ENCODE data around the gene KCNQ1. TPM values are rescaled to one million over a fixed set of nuclear protein-coding genes. Genes with fewer than 3 reads are reported as not detected.

KCNQ1 gene
- polyA plus RNA-seq, 1 donor (not counting 4 experiments of a cell fraction or from before 2014, with no cell fraction given), result not detected

GRCh38 chr11:2574553-2575535 is 130.0 kb downstream of the KCNQ1 start:
- H3K4me2 ChIP-seq (ENCODE audit: control insufficient read depth, extremely low read depth, insufficient read depth, low read depth, low read length), result no peak overlapping the region
- dilution Hi-C loops (cut with MboI; ENCODE audit: extremely low pct_ligation_motif_present, low sequenced_read_pairs), result no loop called here
- no peak for FAIRE-seq
- H3K9me3 ChIP-seq (ENCODE audit: control insufficient read depth, low read depth, low read length), result no peaks in the 10 kb centered on the region
- TF ChIP-seq EZH2 (IDR thresholded peaks at IDR 0.05; ENCODE audit: low read length), result no peak
- no peak for TF ChIP-seq CTCF (optimal IDR thresholded peaks at IDR 0.05 in 1 of 3, IDR thresholded peaks at IDR 0.05 in 1 of 3, conservative IDR thresholded peaks at IDR 0.05 in 1 of 3; ENCODE audit: extremely low read depth in 1 of 3, insufficient read depth in 2 of 3, low read length in 3 of 3)
- H3K27me3 ChIP-seq (ENCODE audit: control insufficient read depth, extremely low read depth, insufficient read depth, low read length), result no peaks in the 10 kb centered on the region
- no peaks in the 10 kb centered on the region for H3K9me1 ChIP-seq (ENCODE audit: control insufficient read depth, extremely low read depth, insufficient read depth, low read length)
- no peak for DNase-seq (ENCODE audit: low read depth, low spot score)
- no peak overlapping the region for H3K9ac ChIP-seq (ENCODE audit: control insufficient read depth, extremely low read depth, insufficient read depth, low read length)
- H3K79me2 ChIP-seq (ENCODE audit: control insufficient read depth, insufficient read depth, low read length), result no peaks in the 10 kb centered on the region
- no peak overlapping the region for H2AFZ ChIP-seq (ENCODE audit: control insufficient read depth, low read length)
- no peaks in the 10 kb centered on the region for H4K20me1 ChIP-seq (ENCODE audit: control insufficient read depth, extremely low read depth, insufficient read depth, low read length)
- H3K4me3 ChIP-seq (ENCODE audit: control insufficient read depth in 2 of 3, extremely low read depth in 1 of 3, insufficient read depth in 2 of 3, low read depth in 1 of 3, low read length in 3 of 3), result no peak overlapping the region
- no peak overlapping the region for H3K27ac ChIP-seq (ENCODE audit: control insufficient read depth, insufficient read depth, low read length)
- H3K36me3 ChIP-seq (ENCODE audit: control insufficient read depth in 2 of 2, extremely low read depth in 1 of 2, insufficient read depth in 2 of 2, low read length in 2 of 2), result no peaks in the 10 kb centered on the region
- H3K4me1 ChIP-seq (ENCODE audit: control insufficient read depth, extremely low read depth, insufficient read depth, low read length), result no peaks in the 10 kb centered on the region

- Histone ChIP-seq H3K79me2 (ENCODE audit: control insufficient read depth, insufficient read depth, low read length) (no peaks in the 10 kb centered on the region), H3K4me1 (ENCODE audit: control insufficient read depth, extremely low read depth, insufficient read depth, low read length) (no peaks in the 10 kb centered on the region), H3K36me3 (ENCODE audit: control insufficient read depth in 2 of 2, extremely low read depth in 1 of 2, insufficient read depth in 2 of 2, low read length in 2 of 2) (no peaks in the 10 kb centered on the region), H3K9ac (ENCODE audit: control insufficient read depth, extremely low read depth, insufficient read depth, low read length) (no peak overlapping the region), H3K4me3 (ENCODE audit: control insufficient read depth in 2 of 3, extremely low read depth in 1 of 3, insufficient read depth in 2 of 3, low read depth in 1 of 3, low read length in 3 of 3) (no peak overlapping the region), H3K4me2 (ENCODE audit: control insufficient read depth, extremely low read depth, insufficient read depth, low read depth, low read length) (no peak overlapping the region), H3K9me1 (ENCODE audit: control insufficient read depth, extremely low read depth, insufficient read depth, low read length) (no peaks in the 10 kb centered on the region), H4K20me1 (ENCODE audit: control insufficient read depth, extremely low read depth, insufficient read depth, low read length) (no peaks in the 10 kb centered on the region), H3K27ac (ENCODE audit: control insufficient read depth, insufficient read depth, low read length) (no peak overlapping the region), H3K27me3 (ENCODE audit: control insufficient read depth, extremely low read depth, insufficient read depth, low read length) (no peaks in the 10 kb centered on the region), H2AFZ (ENCODE audit: control insufficient read depth, low read length) (no peak overlapping the region), H3K9me3 (ENCODE audit: control insufficient read depth, low read depth, low read length) (no peaks in the 10 kb centered on the region)
- dilution Hi-C loops (cut with MboI; ENCODE audit: extremely low pct_ligation_motif_present, low sequenced_read_pairs), result no loop called here
- FAIRE-seq (no peak), DNase-seq (ENCODE audit: low read depth, low spot score) (no peak)
- TF ChIP-seq EZH2 (IDR thresholded peaks at IDR 0.05; ENCODE audit: low read length), result no peak
These were observed 130.8 kb downstream of the KCNQ1 start for GRCh38 chr11:2575591-2576051.

All from keratinocyte (primary cell).